ENCODE data around the gene PCSK7.

GRCh38 chr11:117218133-117218915 lies 13.5 kb downstream of the PCSK7 start:
- TF ChIP-seq USF2 (IDR thresholded peaks at IDR 0.05; ENCODE audit: low read depth, low read length) (no peak), POLR2A (IDR thresholded peaks at IDR 0.05; ENCODE audit: low read depth, low read length) (no peak), ELK1 (IDR thresholded peaks at IDR 0.05; ENCODE audit: borderline replicate concordance, low read depth, low read length) (no peak), CTCF (conservative IDR thresholded peaks at IDR 0.05; ENCODE audit: low read depth, low read length) (no peak), NFE2L2 (IDR thresholded peaks at IDR 0.05; ENCODE audit: low read depth, low read length) (no peak), MAZ (IDR thresholded peaks at IDR 0.05; ENCODE audit: borderline replicate concordance, low read depth, low read length) (no peak), RAD21 (IDR thresholded peaks at IDR 0.05; ENCODE audit: low read length) (no peak), MXI1 (IDR thresholded peaks at IDR 0.05; ENCODE audit: borderline replicate concordance, low read depth, low read length) (no peak), SMC3 (IDR thresholded peaks at IDR 0.05; ENCODE audit: low read depth, low read length) (no peak), BHLHE40 (IDR thresholded peaks at IDR 0.05; ENCODE audit: low read depth, low read length) (no peak), FOS (IDR thresholded peaks at IDR 0.05; ENCODE audit: low read depth, low read length) (no peak), MAFK (IDR thresholded peaks at IDR 0.05; ENCODE audit: low read depth, low read length) (no peak), CEBPB (IDR thresholded peaks at IDR 0.05; ENCODE audit: low read depth, low read length) (no peak), RFX5 (IDR thresholded peaks at IDR 0.05; ENCODE audit: low read depth, low read length) (no peak)
